ENCODE measurements around the gene RXRG.

RXRG gene

GRCh38 chr1:165449131-165449530, 4.2 kb upstream of the RXRG start:
- no peak for DNase-seq (ENCODE audit: low spot score)

- no peak for DNase-seq (ENCODE audit: low spot score)
These were observed 462 bp upstream of the RXRG start for GRCh38 chr1:165445388-165445787.

- no peak for DNase-seq (ENCODE audit: low spot score)
These were observed 1.2 kb downstream of the RXRG start for GRCh38 chr1:165443539-165444311.

DNA sequence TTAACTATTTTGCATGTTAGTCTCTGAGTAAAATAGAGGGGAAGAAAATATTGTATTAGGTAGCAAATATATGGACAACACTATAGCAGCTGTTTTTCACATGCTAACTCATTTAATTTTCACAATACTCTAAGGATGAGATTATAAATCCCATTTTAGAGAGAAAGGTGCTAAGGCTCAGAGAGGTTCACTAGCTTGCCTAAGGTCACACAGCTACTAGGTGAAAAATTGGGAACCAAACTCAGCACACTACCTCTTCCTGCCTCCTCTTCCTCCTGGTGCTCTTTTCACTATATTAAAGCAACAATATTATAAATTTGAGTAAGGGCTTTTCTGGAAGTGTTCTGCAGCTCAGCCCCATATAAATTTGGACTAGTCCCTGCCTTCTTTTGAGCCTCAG, 2.3 kb downstream of the RXRG start:
- DNase-seq (ENCODE audit: low spot score): no peak

DNA sequence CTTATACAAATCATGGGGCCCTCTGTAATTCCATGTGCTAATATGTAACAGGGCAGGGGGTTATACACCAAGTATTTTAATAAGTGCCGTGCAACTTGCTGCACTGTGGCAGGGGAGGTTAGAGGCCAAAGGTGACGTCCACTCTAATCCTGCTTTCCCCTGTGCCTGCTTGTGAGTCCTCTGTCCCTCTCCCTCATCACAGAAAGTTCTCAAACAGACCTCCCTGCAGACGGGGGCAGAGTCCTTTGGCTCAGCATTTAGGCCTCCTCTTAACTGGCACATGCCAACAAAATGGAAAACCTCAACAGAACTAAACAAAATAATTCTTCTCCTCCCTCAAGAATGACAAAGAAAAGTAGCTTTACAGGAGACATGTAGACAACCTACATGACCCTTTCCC, 2.9 kb downstream of the RXRG start:
- DNase-seq (ENCODE audit: low spot score): no peak

DNA sequence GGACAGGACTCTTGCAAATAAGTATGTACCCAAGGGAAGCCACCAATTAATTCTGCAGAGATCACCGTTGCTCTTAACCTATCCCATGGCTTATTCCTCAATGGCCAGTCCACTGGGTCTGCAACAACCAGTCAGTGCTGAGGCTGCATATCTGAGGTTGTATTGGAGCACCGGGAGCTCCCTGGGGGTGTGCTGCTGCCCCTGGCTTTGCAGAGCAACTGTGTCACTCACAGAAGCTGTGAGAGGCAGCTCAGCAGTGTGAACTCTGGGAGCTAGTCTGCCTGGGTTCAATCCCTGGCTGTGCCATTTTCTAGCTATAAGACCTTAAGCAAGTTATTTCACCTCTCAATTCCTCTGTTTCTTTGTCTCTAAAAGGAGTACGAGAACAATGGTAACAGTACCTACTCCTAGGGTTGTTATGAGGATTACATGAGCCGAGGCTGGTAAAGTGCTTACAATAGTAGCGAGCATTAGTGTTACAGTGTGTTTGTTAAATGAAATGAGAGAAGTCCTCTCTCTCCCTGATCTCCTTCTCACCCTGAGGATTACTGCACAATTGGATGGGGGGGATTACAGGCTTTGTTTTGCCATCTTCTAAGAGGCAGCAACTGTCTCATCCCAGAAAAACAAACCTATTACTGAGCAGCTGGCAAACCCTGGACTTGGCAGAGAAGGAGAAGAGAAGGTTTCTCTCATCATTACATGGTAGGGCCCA, 3.6 kb downstream of the RXRG start:
- DNase-seq (ENCODE audit: low spot score): no peak

DNA sequence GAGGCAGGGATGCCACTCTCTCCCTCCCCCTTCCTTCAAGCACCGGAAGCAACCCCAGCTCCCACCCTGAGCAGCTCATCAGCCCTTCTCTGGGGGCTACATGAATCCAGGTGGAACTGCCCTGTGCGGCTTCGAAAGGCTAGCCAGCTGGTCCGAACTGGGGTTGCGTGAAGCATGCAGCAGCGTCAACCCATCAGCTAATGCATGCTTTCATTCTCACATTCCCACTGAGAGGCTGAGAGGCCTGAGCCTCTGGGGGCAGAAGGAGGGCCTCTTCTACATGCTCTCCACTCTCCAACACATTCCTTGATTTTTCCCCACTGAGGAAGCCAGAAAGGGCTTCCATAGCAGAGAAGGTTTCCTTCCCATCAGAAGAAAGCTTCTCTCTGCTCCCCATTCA, 5.6 kb downstream of the RXRG start:
- DNase-seq (ENCODE audit: low spot score): no peak

DNA sequence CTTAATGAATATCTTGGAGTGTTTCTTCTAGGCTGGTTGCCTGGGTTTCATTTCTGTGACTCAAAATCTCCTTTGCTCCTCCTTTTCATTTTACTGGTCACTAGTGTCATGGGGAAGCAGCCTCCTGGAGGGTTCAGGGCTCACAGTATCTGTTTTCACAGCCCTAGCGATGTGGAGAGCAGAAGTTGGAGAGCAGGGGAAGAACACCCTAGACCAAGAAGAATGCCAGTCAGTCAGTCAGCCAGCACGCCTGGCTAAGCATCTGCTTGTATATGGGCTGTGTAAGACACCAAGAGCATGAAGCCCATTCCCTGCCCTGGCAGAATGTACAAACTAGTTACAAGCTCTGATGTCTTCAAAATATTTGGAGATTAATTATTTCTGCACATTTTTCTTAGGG, 7.9 kb downstream of the RXRG start:
- DNase-seq (ENCODE audit: low spot score): no peak

DNA sequence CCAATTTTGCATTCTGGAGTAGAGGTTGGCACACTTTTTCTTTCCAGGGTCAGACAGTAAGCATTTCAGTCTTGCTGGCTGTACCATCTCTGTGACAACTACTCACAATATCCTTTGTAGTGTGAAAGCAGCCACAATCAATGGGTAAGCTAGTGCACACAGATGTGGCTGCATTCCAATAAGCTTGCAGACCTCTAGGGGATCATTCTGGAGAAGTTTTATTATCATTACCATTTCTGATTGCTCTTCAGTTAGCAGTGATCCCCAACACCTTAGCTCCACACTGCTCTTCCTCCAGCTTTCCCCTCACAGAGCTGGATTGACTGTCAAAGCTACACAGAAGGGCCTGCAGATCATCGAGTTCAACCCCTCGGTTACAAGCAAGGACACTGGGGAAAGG, 9.1 kb downstream of the RXRG start:
- DNase-seq (ENCODE audit: low spot score): no peak

DNA sequence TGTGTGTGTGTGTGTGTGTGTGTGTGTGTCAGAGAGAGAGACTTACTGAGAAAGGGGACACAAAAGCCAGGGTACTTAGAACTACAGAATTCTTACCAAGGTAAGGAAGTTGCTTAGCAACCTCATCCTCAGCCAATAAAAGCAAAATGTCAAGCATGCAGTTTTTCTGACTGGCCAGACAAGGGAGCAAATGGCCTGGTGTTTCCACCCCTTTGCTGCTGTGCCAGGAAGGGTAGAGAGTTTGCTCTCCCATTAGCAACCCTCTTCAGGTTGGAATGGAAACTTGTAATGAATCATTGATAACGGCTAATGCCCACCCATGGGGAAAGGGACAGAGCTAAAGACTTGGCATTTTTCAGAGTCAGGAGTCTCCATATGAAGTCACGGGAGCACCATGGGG, 10.6 kb downstream of the RXRG start:
- DNase-seq (ENCODE audit: low spot score): no peak

DNA sequence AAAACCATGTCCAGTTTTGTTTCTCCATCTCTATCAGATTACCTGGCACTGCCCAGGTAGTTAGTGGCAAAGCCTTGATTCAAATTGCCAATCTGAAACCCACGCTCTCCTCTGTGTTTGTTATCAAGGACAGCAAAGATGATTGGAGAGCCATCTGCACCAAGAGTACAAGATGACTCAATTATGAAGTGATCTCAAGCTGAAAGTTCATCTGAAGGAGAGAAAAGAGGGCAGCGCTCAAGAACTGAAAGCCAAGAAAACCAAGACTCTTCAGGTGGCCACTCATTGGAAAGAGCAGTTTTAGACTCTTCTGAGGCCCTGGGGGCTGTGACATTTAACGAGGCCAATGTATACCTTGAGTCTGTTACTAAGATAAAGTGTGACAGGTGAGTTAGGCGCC, 13.8 kb downstream of the RXRG start:
- no peak for DNase-seq (ENCODE audit: low spot score)

DNA sequence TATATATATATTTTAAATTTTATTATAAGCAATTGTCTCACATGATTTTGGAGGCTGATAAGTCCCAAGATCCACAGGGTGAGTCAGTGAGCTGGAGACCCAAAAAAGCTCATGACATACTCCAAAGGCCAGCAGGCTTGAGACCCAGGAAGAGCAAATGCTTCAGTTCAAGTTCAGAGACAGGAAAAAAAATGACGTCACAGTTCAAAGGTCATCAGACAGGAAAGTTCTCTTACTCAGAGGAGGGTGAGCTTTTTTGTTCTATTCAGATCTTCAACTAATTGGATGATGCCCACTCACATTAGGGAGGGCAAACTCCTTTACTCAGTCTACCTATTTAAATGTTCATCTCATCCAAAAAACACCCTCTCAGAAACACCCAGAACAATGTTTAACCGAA, 18.2 kb downstream of the RXRG start:
- DNase-seq (ENCODE audit: low spot score): no peak

GRCh38 chr1:165425621-165426020, 19.3 kb downstream of the RXRG start:
- no peak for DNase-seq (ENCODE audit: low spot score)

DNA sequence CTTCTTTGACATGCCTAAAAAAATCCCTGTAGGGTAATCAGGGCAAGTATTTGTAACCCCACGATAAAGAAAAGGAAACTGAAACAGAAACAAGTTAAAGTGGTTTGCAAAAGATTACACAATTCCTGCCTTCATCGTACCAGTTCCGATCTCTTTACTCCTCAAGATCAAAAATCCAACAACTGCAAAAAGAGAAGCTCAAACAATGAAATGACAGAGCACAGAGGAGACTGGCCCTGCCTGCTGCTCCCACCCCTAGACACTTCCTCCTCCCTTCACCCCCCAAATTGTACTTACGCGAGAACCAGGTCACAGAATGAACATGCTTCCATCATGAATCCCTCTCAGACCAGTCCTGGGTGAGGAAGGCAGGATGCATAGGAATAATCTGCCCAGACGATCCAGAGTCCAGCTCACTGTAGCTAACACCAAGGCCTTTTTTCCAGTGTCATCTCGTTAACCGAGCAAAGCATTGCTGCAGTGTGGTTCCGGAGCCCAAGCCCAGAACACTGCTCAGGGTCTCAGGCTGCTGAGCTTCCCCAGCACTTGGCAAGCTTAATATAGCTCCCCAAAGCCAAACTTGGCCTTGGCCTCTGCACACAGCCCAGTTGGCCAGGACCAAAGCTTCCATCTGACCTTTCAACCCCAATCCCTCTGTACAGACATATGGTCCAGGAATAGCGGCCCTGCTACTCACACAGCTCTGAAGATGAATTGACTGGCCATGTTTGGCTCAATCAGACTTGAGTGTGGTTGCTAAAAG, 20.3 kb downstream of the RXRG start:
- no peak for DNase-seq (ENCODE audit: low spot score)

DNA sequence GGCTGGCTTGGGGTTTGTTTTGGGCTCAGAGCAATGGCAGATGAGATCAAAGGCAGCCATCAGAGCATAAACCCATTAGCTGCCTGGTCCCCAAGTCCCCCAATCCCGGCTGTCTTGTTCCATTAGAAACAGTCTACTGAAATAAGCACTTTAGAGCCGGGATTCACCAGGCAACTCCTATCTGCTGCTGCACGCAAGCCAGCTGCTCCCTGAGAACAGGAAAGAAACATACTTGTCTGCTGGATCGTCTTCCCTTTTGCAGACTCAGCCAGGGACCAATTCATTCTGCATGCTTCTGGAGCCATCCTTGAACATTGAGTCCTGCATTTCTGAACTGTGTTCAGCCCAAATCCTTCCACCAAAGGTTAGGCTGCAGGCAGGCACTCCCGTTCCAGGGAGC, 21.8 kb downstream of the RXRG start:
- no peak for DNase-seq (ENCODE audit: low spot score)

DNA sequence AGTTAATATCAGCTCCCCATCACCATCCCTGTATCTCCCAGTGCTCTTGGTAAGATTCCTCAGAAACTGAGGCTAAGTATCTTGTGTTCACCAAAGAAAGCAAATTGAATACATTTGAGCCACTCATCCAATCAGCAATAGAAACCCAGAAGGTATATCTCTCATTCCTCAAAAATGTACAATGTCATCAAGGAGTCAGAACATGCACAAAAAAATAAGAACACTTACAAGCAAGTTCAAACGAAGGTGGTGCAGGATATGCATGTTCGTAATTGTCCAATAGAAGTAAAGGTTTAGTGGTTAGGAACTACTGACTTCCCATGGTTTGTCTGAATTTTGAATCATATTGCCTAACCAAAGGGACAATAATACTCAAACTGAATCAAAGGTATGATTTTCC, 24.3 kb downstream of the RXRG start:
- DNase-seq (ENCODE audit: low spot score): no peak

DNA sequence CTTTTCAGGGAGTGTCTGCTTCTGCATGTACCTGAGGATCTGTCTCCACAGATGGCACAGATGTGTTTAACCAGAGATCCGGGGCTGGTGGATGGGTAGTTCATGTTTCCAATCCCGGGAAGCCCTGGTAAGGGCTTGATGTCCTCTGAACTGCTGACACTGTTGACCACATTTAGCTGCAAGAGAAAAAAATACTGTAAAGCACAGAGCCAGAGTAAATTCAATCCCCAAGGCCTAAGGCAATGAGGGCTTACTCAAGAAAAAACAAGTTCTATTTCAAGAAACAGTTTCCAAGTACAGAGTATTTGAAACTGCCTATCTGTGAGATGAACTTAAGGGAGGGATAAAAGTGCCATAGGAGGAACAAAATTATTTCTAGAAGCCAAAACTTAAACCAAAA, 25.1 kb downstream of the RXRG start:
- DNase-seq (ENCODE audit: low spot score): no peak

DNA sequence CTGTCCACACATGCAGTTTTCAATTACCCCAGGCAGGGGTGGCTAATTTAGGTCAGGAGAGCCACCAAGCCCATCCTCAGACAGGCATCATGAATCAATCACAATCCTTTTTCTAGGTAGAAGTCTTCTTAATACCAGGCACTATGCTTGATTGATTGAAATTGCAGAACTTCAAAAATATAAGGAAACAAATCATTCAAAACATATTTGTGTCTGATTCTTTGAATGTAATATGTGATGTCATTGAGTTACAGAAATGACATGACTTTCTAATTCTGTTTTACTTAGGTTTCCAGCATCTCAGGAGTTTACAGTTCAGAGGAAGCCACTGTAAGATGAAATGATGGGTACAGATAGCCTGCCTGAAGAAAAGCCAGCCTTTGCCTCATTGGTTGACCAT, 26.7 kb downstream of the RXRG start:
- DNase-seq (ENCODE audit: low spot score): no peak

DNA sequence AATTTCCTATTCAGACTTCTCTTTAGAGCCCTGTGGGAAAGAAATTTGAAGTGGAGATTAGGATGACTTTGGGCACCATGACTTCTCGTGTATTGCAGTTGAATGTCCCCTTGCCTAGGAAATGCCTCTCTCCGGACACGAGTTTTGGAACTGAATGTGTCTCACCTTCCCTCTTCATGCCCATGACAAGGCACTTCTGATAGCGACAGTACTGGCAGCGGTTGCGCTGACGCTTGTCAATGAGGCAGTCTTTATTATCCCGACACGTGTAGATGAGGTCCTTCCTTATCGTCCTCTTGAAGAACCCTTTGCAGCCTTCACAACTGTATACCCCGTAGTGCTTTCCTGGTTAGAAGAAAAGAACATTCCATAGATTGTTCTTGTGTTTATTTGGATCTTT, 28.1 kb downstream of the RXRG start:
- no peak for DNase-seq (ENCODE audit: low spot score)

GRCh38 chr1:165415068-165415467, 29.9 kb downstream of the RXRG start:
- DNase-seq (ENCODE audit: low spot score): no peak

DNA sequence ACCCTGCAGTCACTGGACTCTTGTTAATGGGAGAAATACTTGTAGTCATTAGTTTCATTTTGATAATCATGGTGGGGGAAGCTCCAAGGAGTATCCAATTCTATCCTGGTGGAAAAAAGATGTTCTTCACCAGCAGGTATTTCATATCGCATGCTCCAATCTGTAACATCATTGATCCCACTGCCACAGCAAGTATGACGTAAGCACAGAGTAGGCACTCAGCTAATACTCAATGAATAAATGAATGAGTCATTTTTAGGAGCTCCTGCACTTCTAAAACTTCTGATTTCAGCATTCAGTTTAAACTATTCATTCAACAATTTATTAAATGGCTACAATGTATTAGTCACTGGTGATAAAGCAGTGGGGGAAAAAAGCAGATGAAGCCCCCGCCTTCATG, 30.3 kb downstream of the RXRG start:
- DNase-seq (ENCODE audit: low spot score): no peak

GRCh38 chr1:165411396-165411795, 33.5 kb downstream of the RXRG start:
- DNase-seq (ENCODE audit: low spot score): no peak

GRCh38 chr1:165409657-165410358, 35.1 kb downstream of the RXRG start:
- DNase-seq (ENCODE audit: low spot score): no peak
